Astrocyte of the spinal cord (primary cell): Measurements from ENCODE around the gene RAF1.

Experiments used
- DNase-seq: peaks from one replicate; pipeline ENCODE4 v3.0.0; 2011; ENCODE audit warnings: low read depth, low spot score
- H3K4me3 ChIP-seq: 2 replicates; pipeline ENCODE4 v1.5.1; 2011; ENCODE audit warnings: low read depth, mild to moderate bottlenecking, low read length, moderate library complexity
- CTCF ChIP-seq: IDR thresholded peaks from 2 replicates; pipeline ENCODE4 v1.5.1; 2012; ENCODE audit warnings: low read depth, mild to moderate bottlenecking, low read length, inconsistent platforms
- in situ Hi-C: cut with HindIII; loops from 2 replicates; pipeline ENCODE4 v1.10.0; 2017; ENCODE audit warnings: low sequenced_read_pairs

RAF1 gene

GRCh38 chr3:12658593-12659058 is 5.3 kb downstream of the RAF1 start:
- no peak for TF ChIP-seq CTCF
- DNase-seq, result peak; percentile 82
- H3K4me3 ChIP-seq, result no peak overlapping the region
- in situ Hi-C loops, result no loop called here

GRCh38 chr3:12656850-12657249 is 7.1 kb downstream of the RAF1 start:
- in situ Hi-C loops, result no loop called here
- H3K4me3 ChIP-seq, result no peak overlapping the region
- DNase-seq, result no peak
- TF ChIP-seq CTCF, result no peak

GRCh38 chr3:12656193-12656592 is 7.7 kb downstream of the RAF1 start:
- no peak for TF ChIP-seq CTCF
- no peak for DNase-seq
- in situ Hi-C loops, result no loop called here
- no peak overlapping the region for H3K4me3 ChIP-seq

- no peak for TF ChIP-seq CTCF
- no peak overlapping the region for H3K4me3 ChIP-seq
- in situ Hi-C loops, result no loop called here
- DNase-seq, result no peak
Measured at GRCh38 chr3:12655701-12656100, 8.2 kb downstream of the RAF1 start.

GRCh38 chr3:12653747-12654146 is 10.2 kb downstream of the RAF1 start:
- no peak overlapping the region for H3K4me3 ChIP-seq
- DNase-seq, result no peak
- TF ChIP-seq CTCF, result no peak
- in situ Hi-C loops, result no loop called here

GRCh38 chr3:12648384-12648959 is 15.4 kb downstream of the RAF1 start:
- no peak overlapping the region for H3K4me3 ChIP-seq
- in situ Hi-C loops, result no loop called here
- DNase-seq, result no peak
- no peak for TF ChIP-seq CTCF
